ENCODE measurements around the gene CACNA2D3.

CACNA2D3 gene

DNA sequence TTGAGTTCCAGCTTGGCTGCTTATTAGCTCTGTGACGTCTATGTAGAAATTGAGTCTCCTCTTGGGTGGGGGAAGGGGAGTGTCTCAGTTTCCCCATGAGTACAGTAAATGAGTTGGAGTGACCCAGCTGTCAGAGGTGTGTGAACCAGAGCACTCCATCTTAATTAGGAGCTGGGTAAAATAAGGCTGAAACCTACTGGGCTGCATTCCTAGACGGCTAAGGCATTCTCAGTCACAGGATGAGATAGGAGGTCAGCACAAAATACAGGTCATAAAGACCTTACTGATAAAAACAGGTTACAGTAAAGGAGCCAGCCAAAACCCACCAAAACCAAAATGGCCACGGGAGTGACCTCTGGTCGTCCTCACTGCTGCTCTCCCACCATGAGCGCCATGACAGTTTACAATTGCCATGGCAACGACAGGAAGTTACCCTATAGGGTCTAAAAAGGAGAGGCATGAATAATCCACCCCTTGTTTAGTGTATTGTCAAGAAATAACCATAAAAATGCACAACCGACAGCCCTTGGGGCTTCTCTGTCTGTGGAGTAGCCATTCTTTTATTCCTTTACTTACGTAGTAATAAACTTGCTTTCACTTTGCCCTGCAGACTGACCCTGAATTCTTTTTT lies 222.4 kb downstream of the CACNA2D3 start:
- no peak for DNase-seq

DNA sequence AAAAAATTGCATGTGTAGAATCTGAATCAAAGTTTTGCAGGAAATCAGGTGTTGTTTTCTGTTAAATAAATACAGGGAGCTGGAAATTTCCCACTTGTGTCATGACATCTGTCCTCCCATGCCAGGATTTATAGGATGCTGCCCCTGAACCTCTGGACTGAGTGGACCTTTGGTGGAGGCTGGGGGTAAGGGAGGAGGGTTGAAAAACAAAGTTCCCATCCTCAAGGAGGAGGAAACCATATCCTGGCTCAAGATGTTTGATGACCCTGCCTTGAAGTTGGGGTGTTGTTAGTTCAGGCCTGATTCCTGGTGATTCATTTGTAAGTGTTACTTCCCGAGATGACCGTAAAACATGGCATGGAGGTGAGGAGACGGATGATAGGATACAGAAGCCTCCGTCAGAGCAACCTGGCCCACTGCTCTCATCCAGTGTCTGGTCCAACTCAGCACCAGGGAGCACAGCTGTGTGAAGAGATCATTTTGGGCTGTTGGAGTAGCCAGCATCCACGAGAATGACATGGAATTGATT lies 223.6 kb downstream of the CACNA2D3 start:
- no peak for DNase-seq

DNA sequence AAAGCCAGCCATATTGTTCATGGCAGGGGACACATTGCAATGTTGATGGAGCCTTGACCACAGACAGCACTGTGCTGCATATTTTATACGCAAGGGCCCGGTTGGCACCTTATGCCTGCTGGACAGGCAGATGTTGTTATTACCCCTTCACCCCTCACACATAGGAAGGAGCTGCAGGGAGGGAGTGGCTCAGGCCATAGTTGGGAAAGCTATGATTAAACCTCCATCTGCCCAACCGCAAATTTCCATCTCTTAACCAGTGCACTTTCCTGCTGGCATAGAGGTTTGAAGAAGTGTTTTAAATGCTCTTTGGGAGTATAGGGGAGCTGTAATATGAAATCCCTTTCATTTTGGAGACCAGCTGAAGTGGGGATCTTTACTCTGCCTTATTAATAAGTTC lies 224.7 kb downstream of the CACNA2D3 start:
- no peak for DNase-seq

DNA sequence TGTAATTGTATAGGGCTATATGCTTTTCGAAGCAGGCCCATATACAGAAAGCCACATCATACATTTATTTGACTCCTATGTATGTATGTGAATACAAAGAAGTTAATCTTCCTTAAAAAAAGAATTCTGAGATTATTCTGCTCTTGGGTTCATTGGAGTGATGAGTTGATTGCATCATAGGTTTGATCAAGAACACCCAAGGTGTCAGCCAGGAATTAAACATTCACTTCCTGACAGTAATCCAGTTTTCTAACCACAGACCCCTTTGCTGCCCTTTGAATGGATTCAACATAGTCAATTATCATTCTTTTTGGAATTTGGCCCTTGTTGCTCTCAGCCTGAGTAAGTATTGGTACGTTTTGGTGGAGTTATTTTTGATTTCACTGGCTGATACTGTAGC lies 225.6 kb downstream of the CACNA2D3 start:
- DNase-seq: no peak

DNA sequence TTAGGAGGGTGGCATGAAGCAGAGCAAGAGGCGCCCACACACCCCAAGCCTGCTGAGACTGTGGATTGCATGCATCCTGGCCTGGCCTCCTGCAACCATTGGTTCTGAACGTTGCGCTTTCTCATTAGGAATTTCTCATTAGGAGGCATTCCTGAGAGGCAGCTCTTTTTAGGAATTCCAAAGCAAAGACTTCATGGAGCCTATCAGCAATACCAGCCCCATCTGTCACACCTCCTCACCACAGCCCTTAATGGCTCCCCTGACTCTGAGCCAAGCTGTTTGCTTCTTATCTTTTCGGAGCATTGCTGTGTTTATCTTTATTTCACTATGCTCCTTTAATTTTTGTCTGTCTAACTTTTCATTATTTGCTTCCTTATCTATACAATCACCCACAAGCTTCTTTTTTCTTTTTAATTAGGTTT lies 226.9 kb downstream of the CACNA2D3 start:
- DNase-seq: peak; percentile 60

DNA sequence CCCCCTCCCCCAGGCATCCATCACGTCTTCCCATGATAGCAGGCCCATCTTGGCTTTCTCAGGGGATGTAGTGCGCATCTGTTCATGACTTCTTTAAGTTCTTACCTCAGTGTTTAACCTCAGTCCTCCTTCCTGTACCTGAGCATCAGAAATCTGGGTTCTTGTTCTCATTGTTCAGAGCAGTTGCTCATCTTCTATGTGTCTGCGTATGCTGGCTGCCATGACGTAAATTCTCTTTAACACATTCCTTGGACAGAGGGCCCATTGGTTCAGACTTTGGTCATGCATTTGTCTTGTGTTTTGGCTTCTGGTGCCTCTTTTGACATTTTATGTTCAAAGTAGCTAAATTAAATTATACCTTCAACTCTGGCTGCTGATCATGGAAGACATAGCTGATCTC lies 227.3 kb downstream of the CACNA2D3 start:
- peak; percentile 3 for DNase-seq

DNA sequence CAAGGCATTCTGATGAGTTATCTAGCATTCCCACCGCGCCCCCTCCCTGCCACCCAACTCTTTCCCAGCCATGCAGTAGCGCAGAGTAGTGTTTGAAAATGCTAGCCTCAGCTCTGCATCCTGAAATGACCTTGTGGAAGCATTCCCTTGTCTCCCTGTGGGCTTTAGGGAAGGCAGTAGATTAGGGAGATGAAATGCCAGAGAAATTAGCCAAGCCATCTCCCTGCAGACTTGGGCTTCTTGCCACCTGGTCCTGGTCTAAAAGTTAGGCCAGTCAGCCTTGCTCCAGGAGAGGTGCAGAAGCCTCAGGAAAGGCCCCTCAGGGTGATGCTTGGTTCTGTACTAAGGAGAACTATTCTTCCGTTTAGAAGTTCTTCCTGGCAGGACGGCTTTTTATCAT lies 231.2 kb downstream of the CACNA2D3 start:
- no peak for DNase-seq

DNA sequence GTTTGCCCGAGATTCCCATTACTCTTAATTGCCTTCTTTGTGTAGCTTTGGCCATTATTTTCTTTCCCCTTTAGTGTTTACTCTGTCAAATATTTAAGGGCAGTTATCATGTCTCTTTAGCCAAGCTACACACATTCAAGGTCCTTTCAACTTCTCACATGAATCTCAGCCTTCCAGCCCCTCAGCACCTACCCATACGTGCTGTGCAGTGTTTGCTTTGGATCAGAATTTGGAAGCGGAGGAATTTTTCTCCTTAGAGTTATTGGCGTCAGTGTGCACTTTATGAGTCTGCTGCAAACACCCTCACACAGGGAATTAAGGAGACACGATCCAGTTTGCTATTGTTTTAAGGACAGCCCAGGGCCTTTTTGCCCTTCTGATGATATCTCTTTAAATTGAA lies 231.6 kb downstream of the CACNA2D3 start:
- no peak for DNase-seq

DNA sequence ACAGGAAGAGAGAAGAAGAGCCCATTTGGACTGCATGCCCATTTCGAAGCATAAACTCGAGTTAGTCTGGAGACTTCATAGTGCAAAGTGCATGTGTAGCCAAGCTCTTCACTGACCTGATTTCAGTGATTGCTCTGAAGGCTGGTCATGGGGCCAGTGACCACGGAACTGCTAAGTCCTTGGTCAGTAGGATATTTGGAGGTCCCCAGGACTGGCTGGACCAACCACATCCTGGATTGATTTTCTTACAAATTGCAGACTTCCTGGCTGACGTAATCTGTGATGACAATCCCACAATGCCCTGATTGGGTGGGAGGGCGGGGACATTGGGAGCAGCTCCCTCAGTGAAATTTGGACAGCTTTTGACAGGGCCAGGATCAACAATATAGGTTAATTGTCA lies 233.4 kb downstream of the CACNA2D3 start:
- DNase-seq: no peak

DNA sequence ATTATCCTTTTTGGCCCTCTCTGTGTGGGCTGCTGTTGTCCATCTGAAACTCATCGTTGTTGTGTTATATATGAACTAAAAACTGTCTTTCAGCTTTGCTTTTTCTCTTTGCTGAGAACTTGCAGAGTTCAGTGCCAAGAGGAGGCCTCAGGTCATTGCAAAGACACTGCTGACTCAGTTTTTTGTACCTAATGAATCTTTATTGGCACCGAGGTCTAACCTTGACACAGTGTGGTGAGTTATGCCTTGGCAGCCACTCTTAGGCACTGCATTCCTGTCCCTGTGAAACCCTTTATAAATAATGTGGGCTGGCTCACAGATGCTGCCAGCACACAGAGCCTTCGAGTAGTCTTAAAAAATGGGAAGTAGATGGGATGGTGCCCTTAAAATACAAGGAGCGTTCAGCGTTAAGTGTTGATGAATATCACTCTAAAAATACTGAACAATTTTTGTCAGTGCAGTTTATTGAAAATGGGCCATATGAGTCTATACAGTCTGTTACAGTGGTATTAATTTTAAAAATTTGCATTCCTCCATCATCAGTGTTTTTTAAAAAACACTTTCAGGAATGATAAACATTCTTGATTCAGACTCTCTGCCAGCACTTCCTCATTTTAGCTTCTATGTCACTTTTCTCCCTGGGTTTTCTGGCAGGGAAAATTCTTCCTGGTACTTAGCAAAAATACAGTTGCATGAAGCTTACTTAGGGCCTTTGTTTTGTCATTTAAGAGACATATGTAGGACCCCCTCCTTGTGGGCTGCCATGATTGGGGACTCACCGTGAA lies 234.1 kb downstream of the CACNA2D3 start:
- no peak for DNase-seq

DNA sequence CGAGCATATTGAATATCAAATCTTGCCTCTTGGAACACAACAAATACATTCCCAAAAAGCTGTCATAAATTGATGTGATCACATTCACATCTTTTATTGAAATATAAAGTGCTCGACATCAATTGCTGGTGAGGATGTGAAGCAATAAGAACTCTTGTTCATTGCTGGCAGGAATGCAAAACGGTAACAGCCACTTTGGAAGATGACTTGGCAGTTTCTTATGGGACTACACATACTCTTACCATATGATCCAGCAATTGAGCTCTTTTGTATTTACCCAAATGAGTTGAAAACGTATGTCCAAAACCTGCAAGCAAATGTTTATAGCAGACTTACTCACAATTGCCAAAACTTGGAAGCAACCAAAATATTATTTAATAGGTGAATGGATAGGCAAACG lies 234.9 kb downstream of the CACNA2D3 start:
- no peak for DNase-seq

DNA sequence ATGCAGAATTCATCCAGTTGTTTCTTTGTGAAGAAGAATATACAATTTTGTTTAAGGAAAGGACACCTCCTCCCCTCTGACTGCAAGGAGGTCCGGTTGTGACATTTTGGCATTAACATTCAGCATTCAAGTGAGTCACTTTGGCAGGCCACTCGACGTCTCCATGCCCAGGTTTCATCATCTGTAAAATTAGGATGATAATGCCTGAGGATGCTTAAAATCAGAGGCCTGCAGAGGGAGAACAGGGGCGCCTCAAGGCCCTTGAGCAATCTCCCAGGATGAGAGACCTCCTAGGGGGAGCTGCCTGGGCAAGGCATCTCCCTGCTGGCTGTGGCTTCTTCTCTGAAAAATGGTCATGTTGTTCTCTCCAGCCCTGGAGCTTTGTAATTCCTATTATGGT lies 236.0 kb downstream of the CACNA2D3 start:
- no peak for DNase-seq

DNA sequence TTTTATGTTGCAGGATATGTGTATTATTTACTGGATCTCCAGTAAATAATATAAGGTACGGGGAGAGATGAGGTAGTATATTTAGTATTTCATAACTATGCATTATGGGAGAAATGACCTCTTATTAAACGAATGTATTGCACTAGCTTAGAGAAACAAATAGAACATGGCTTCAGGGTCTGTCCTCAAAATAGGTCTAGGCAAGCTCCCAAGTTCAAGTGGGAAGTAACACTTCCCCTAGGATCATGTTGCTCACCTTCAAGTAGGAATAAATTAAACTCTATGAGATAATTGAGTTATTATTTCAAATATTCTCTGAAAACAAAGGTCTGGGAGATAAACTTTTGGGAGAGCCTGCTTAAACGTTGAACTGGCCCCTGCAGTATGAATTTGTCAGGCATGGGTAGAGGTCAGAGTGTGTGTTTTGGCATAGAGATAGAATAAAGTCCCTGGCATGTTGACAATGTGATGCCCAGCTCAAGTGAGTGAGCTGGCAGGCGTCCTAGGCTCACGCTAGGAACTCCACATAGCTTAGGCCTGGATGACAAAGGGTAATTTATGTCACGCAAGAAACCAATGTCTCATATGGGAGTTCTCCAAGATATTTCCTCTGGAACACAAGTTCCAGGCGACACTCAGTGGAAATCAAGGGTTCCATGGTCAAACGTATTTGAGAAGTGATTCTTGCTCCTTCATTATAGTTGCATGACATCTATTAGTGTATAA lies 236.8 kb downstream of the CACNA2D3 start:
- DNase-seq: no peak

DNA sequence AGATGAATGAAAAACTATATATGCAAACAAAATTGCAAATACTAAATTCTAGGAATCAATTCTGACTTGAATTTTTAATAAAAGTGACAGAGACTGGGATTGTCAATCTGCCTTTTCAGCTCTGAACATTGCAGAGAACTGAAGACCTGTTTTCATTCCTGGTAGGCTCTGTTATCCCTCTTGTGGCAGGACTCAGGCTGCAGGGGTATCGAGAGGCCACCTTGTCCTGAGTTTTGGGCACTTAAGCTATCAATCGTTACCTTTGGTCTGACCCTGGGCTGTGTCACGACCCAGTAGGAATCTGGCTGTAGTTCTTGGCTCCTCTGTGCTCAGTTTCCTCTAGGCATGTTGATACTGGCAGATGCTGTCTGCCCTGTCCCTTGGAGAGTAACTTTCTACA lies 238.0 kb downstream of the CACNA2D3 start:
- no peak for DNase-seq

DNA sequence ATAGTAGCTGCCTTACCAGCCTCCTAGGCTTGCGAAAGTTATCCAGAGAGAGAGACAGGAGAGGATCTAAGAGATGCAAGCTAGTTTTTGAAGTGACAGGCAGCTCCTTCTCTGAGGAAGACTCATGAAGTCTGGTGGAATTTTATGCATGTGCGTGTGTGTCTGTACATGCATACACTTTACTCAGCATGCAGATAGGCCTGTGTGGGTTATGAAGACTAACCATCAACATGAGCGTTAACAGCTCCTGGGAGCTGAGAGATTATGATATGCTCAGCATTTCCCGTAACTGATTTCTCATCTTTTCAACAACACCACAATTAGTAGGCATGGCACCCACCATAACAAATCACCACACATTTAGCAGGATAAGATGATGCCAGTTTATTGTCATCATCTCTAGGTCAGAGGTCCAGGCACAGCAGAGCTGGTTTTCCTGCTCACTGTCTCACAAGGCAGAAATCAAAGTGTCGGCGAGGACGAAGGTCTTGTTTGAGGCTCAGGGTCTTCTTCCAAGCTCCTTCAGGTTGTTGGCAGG lies 239.5 kb downstream of the CACNA2D3 start:
- no peak for DNase-seq

DNA sequence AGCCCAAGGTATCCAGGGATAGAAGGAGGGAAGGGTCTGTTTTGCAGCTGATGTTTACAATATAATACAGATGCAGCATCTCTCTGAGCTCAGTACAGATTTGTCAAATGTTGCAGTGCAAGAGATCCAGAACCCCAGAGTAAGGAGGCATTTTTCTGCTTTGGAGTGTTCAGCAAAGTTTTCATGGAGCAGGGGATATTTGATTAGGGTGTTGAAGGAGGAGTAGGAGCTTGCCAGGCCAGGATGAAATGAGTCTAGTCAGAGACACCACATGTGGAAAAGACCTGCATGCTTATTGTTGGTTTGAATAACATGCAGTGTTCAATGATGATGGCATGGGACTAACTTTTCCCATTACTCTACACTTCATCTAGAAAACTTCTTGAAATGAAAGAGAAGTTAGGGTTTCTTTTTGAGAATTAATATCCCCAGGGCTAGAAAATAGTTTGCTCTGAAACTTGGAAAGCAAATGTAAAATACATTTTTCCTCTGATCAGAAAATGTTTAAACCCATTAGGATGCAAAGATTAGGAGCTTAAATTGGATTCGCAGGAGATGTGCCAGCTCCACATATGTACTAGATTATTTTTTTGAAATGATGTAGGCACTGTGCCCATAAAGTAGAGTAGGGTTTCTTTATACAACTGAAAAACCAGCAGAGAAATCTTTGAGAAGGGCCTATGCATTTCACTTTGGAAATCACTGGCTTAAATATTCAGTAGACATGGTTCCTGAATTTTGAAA lies 243.8 kb downstream of the CACNA2D3 start:
- no peak for DNase-seq

DNA sequence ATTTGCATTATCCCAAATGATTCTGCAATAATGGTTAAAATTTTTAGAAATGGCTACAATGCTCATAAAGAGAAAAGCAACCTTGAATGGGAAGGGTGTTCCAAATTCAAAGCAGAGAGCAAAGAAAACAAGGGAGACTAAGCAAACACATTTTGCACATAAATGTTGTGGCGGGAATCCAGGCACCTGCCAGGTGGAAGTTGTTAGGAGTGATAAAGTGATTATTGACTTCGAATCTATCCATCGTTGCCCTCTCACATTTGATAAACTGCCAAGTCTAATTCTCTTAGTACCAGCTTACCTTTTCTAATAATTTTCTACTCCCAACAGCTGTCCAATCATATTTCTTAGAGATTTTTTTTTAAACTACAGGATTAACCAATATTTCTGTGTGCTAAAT lies 244.5 kb downstream of the CACNA2D3 start:
- DNase-seq: no peak

DNA sequence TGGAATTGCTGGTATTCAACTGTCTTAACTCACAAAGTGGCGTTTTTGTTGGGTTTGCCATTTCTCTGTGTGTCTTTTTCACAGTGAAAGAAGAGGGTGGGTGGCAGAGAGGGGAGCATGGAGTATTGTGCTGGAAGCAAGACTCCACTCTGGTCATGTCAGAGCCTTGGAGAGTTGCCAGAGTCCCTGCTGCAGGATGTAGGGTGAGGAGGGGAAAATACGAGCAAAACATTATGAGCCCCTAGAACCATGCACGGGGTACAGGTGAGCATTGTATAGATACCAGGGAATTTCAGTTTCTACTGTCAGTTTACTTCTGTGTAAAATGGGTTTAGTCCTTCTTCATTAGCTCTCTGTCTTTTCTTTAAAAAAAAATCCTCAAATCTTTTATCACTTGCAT lies 249.9 kb downstream of the CACNA2D3 start:
- DNase-seq: no peak

DNA sequence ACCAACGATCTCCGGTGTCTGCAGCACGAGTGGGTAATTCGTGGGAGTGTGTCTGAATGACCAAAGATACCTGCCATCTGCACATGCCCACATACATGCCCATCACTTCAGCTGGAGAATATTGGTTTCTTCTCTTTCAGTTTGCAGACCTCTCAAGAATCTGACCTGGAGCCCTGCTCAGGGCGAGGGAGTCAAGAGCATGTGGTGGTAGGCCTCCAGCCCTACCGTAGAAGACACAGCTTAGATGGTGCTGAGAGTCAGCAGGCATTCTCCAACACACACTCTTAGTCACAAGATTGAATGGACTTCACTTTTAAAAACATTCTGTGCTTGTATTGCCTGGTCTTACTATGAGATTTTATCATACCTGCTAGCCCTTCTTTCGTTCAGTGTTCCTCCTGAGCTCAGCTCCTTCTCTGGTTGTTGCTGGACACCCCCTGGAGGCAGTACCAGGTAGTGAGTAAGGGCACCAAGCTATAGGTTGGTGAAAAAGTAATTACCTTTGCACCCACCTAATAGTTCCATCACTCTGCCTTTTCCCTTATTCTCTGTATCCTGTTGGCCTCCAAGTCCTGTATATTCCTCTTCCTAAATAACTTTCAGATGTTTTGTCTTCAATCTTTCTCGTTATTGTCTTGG lies 252.0 kb downstream of the CACNA2D3 start:
- no peak for DNase-seq

DNA sequence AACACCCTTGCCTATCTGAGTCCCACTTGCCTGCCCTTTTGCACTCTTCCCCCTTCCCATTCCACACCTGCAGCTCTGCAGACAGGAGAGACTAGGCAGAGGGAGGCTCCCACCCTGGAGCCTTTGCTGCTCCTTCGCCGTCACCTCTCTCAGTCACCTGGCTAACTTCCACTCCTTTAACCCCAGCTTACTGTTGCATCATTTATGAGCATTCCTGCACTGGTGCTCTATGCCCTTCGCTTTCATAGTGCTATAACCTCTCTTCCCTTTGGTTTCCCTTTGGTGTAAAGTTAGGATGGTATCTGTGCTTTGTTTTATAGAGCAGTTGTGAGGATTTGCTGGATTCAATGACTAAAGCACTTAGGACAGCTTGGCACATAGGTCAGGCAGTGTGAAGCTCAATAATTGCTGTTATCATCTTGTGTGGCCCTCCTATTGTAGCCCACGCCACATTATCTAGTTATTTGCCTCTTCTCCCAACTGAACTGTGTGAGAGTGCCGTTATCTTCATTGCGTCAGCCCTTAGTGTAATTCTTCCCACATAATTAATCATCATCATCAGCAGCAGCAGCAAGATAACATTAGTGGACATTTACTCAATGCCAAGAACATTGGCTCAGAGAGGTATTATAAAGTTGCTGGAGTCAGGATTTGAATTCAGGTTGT lies 253.9 kb downstream of the CACNA2D3 start:
- DNase-seq: peak; percentile 82

DNA sequence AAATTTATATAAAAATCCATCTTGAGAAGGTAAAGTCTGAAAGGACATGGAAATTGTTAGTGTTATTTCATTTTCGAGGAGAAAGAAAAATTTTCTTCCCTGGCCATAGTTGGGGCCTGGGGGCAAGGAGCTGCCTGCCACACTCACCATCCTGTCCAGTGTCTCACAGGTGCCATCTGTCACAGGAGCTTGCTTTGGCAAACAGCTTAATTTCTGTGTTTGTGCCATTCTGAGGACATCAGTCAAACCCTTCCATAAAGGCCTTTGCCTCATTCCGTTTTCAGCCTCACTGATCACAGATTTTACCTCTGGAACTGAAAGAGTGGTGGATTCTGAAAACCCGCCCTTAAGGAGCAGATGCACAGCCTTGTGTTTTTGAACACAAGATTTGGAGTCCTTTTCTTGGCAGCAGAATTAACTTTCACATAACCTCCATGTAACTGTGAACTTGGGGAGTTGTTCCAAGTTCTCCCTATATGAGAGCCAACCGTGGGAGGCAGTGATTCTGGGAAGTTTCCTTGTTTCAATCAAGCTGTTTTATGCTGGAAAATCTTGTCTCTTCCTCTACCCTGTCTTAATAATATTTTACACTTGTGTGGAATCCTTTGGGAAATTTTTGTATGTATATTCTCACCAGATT lies 254.7 kb downstream of the CACNA2D3 start:
- DNase-seq: peak; percentile 2

Measured in NCI-H226 (cell line).